Measurements from ENCODE around the gene ZFHX3. TPM values are rescaled to one million over a fixed set of nuclear protein-coding genes. Genes with fewer than 3 reads are reported as not detected.

The ZFHX3 gene
- total RNA-seq, 1 donor from 2014 or later = 68.1 TPM

- Mint-ChIP-seq H3K36me3 (peaks cover 3% of the 10 kb centered on the region), H3K27me3 (ENCODE audit: low read depth) (no peaks in the 10 kb centered on the region), H3K27ac (peak overlapping the region; percentile 10), H3K4me1 (peaks cover 44% of the 10 kb centered on the region), H3K9me3 (peaks cover 12% of the 10 kb centered on the region), H3K4me3 (no peak overlapping the region)
- no peak for DNase-seq (ENCODE audit: low spot score in 2 of 2, unreplicated experiment in 2 of 2)
- TF ChIP-seq, protein P1, sequence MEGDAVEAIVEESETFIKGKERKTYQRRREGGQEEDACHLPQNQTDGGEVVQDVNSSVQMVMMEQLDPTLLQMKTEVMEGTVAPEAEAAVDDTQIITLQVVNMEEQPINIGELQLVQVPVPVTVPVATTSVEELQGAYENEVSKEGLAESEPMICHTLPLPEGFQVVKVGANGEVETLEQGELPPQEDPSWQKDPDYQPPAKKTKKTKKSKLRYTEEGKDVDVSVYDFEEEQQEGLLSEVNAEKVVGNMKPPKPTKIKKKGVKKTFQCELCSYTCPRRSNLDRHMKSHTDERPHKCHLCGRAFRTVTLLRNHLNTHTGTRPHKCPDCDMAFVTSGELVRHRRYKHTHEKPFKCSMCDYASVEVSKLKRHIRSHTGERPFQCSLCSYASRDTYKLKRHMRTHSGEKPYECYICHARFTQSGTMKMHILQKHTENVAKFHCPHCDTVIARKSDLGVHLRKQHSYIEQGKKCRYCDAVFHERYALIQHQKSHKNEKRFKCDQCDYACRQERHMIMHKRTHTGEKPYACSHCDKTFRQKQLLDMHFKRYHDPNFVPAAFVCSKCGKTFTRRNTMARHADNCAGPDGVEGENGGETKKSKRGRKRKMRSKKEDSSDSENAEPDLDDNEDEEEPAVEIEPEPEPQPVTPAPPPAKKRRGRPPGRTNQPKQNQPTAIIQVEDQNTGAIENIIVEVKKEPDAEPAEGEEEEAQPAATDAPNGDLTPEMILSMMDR (IDR thresholded peaks at IDR 0.05; ENCODE audit: unreplicated experiment) = no peak
These were observed 281.4 kb downstream of the ZFHX3 start for GRCh38 chr16:72766506-72766905.

- no peak for DNase-seq (ENCODE audit: low spot score in 2 of 2, unreplicated experiment in 2 of 2)
- TF ChIP-seq, protein P1 (IDR thresholded peaks at IDR 0.05; ENCODE audit: unreplicated experiment) = no peak
- Mint-ChIP-seq H3K27me3 (ENCODE audit: low read depth) (no peaks in the 10 kb centered on the region), H3K36me3 (peaks cover 2% of the 10 kb centered on the region), H3K27ac (peak overlapping the region; percentile 86), H3K4me1 (peaks cover 47% of the 10 kb centered on the region), H3K9me3 (peaks cover 8% of the 10 kb centered on the region), H3K4me3 (no peak overlapping the region)
These were observed 283.8 kb downstream of the ZFHX3 start for GRCh38 chr16:72764015-72764654.

DNA sequence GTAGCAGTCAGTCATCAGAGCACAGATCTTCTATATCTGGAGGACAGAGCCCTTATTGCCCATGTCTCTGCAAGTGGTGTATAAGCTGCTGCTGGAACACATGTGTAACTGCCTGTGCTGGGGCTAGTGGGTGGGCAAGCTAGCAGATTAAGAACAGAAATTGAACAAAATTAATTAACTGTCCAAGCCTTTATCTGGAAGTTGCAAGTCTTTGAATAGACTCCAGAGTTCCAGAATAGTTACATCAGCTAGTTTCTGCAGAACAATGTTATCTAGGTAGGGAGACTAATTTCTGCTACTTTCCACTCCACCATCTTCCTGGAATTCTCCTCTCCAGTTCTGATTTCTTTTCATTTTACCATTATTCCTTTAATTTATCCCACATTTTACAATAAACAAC lies 287.3 kb downstream of the ZFHX3 start:
- DNase-seq (ENCODE audit: low spot score in 2 of 2, unreplicated experiment in 2 of 2) = no peak
- H3K27me3 Mint-ChIP-seq (ENCODE audit: low read depth) = no peaks in the 10 kb centered on the region
- H3K4me3 Mint-ChIP-seq = no peak overlapping the region
- TF ChIP-seq, protein P1 (IDR thresholded peaks at IDR 0.05; ENCODE audit: unreplicated experiment) = no peak
- H3K4me1 Mint-ChIP-seq = peaks cover 30% of the 10 kb centered on the region
- peaks cover 20% of the 10 kb centered on the region for H3K36me3 Mint-ChIP-seq
- H3K9me3 Mint-ChIP-seq = peaks cover 34% of the 10 kb centered on the region
- H3K27ac Mint-ChIP-seq = peak overlapping the region; percentile 58

- peaks cover 31% of the 10 kb centered on the region for H3K9me3 Mint-ChIP-seq
- no peak overlapping the region for H3K4me3 Mint-ChIP-seq
- no peak for DNase-seq (ENCODE audit: low spot score in 2 of 2, unreplicated experiment in 2 of 2)
- peak overlapping the region; percentile 11 for H3K27ac Mint-ChIP-seq
- no peaks in the 10 kb centered on the region for H3K27me3 Mint-ChIP-seq (ENCODE audit: low read depth)
- TF ChIP-seq, protein P1 (IDR thresholded peaks at IDR 0.05; ENCODE audit: unreplicated experiment) = no peak
- peaks cover 19% of the 10 kb centered on the region for H3K36me3 Mint-ChIP-seq
- H3K4me1 Mint-ChIP-seq = peaks cover 16% of the 10 kb centered on the region
These were observed 294.0 kb downstream of the ZFHX3 start for GRCh38 chr16:72753881-72754280.

- no peak for DNase-seq (ENCODE audit: low spot score in 2 of 2, unreplicated experiment in 2 of 2)
- no peak overlapping the region for H3K4me3 Mint-ChIP-seq
These were observed 295.8 kb downstream of the ZFHX3 start for GRCh38 chr16:72752004-72752695.

More at GRCh38 chr16:72752004-72752695, 295.8 kb downstream of the ZFHX3 start:
- Mint-ChIP-seq H3K36me3 (peaks cover 8% of the 10 kb centered on the region), H3K4me1 (peaks cover 16% of the 10 kb centered on the region), H3K27me3 (ENCODE audit: low read depth) (no peaks in the 10 kb centered on the region), H3K27ac (no peak overlapping the region), H3K9me3 (peaks cover 16% of the 10 kb centered on the region)
- TF ChIP-seq, protein P1 (IDR thresholded peaks at IDR 0.05; ENCODE audit: unreplicated experiment) = no peak

Measured in mesothelial cell of epicardium (in vitro differentiated cells).